ENCODE measurements around the gene CADM1.

GRCh38 chr11:115197031-115197430, 307.2 kb downstream of the CADM1 start:
- TF ChIP-seq CTCF (IDR thresholded peaks at IDR 0.05) (no peak), POLR2A (IDR thresholded peaks at IDR 0.05) (no peak)
